Left lung (tissue), 10 donors: ENCODE measurements around the gene MUSTN1. TPM values are rescaled to one million over a fixed set of nuclear protein-coding genes. Genes with fewer than 3 reads are reported as not detected.

Experiments
- ATAC-seq: fragments of 200-7000 bp; cut with Tn5 transposase; one replicate; pipeline ENCODE4 v1.9.1; 2020; ENCODE audit warnings: moderate library complexity
- DNase-seq, 4 donors: peaks; one replicate each; pipeline ENCODE4 v3.0.0-alpha.2; 2013 to 2020
- H3K27ac ChIP-seq, 2 donors: fragments of 200-600 bp; sonication (generic) in 1 of 2; one replicate each; pipeline versions ENCODE4 v1.5.0 to v1.8.0; 2020 to 2021
- H3K27me3 ChIP-seq, 2 donors: fragments of 200-600 bp; sonication (generic) in 1 of 2; one replicate each; pipeline versions ENCODE4 v1.5.0 to v1.8.0; 2020 to 2021
- H3K36me3 ChIP-seq, 2 donors: fragments of 200-600 bp; sonication (generic) in 1 of 2; one replicate each; pipeline versions ENCODE4 v1.5.0 to v1.8.0; 2020 to 2021
- H3K4me1 ChIP-seq, 2 donors: fragments of 200-600 bp; one replicate each; pipeline ENCODE4 v1.8.0; 2021
- H3K4me3 ChIP-seq, 2 donors: fragments of 200-600 bp; sonication (generic) in 1 of 2; one replicate each; pipeline versions ENCODE4 v1.5.0 to v1.8.0; 2020 to 2021; ENCODE audit warnings: mild to moderate bottlenecking in 1 of 2
- H3K9me3 ChIP-seq, 2 donors: fragments of 200-600 bp; sonication (generic) in 1 of 2; one replicate each; pipeline versions ENCODE4 v1.5.0 to v1.8.0; 2020 to 2021
- CTCF ChIP-seq, 2 donors: fragments of 200-600 bp; sonication (generic) in 1 of 2; IDR thresholded peaks; one replicate each; pipeline versions ENCODE4 v1.5.0 to v1.8.0; 2021; ENCODE audit warnings: antibody characterized with exemption in 2 of 2
- intact Hi-C, 2 donors: fragments of 100-400 bp; cut with DNase I; formaldehyde crosslinking; loops; one replicate each; pipeline versions ENCODE4 v1.11.2 to v1.14.2; 2022
- polyA plus RNA-seq, 6 donors: library from polyadenylated mRNA; unstranded; fragments of 120-200 nt; gene quantifications; one replicate each; pipeline ENCODE4 v1.2.1, GENCODE V29; 2013; ENCODE audit not compliant: insufficient read length in 6 of 6
- total RNA-seq, 2 donors: library from RNA; stranded (reverse); fragmentation: NEBNext Ultra II Directional; extraction: Animal tissue kit (Norgen Biotek cat#: 25700); gene quantifications; one replicate each; pipeline ENCODE4 v1.2.1, GENCODE V29; 2021
- donor health status: DM: no; HTN: yes; CAD: no.
- donor health status: DM: no; HTN: no; CAD: no.

MUSTN1 gene
- total and polyA plus RNA-seq, 8 donors = 0.34 to 7.5 (median 1.1) TPM; not detected in 1

DNA sequence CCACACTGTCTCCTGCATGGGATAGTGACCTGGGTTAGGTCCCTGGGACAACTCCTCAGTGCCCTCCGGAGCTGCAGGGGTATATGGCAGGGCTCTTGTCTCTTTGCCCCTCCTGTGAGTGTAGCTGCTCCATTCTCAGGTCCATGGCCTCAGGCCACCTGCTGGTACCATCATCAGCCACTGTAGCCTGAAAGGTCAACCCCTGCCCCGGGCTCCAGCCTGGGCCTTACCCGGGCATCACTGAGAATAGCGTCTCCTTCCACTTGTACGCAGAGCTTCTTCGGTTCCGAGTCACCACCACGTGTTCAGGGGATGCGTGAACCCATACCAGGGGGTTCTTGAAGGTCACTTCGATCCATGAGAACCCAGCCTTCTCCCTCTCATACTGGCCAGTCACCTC, 18.2 kb downstream of the MUSTN1 start:
- Histone ChIP-seq H3K4me1 (no peaks in the 10 kb centered on the region), H3K36me3 (peaks cover 0 to 6% of the 10 kb centered on the region in 2 donors), H3K9me3 (no peaks in the 10 kb centered on the region), H3K4me3 (no peak overlapping the region), H3K27ac (no peak overlapping the region), H3K27me3 (no peaks in the 10 kb centered on the region)
- no peak for TF ChIP-seq CTCF (IDR thresholded peaks at IDR 0.05)
- DNase-seq = no peak
- intact Hi-C loops = no loop called here
- ATAC-seq = no peak

DNA sequence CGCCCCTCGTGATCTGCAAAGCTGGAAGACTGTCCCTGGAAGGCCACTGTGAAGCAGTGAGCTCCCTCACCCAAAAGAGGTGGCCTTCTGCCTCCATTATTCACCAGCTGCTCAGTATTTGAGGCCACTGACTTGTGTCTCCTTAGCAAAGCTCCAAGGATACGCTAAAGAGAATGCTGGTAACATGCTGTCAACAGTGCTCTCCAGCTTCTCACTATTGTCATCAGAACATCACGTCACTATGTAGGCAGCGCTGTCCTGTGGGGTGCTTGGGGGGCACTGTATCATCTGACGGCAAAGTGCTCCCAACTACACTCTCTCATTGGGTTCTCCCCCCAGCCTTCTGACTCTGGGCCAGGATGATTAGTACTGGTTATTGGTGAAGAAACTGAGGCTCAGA, 18.6 kb downstream of the MUSTN1 start:
- no peak for DNase-seq
- Histone ChIP-seq H3K27ac (no peak overlapping the region), H3K36me3 (peaks cover 0 to 6% of the 10 kb centered on the region in 2 donors), H3K9me3 (no peaks in the 10 kb centered on the region), H3K4me3 (no peak overlapping the region), H3K4me1 (no peaks in the 10 kb centered on the region), H3K27me3 (no peaks in the 10 kb centered on the region)
- intact Hi-C loops = no loop called here
- no peak for TF ChIP-seq CTCF (IDR thresholded peaks at IDR 0.05)
- ATAC-seq = no peak

DNA sequence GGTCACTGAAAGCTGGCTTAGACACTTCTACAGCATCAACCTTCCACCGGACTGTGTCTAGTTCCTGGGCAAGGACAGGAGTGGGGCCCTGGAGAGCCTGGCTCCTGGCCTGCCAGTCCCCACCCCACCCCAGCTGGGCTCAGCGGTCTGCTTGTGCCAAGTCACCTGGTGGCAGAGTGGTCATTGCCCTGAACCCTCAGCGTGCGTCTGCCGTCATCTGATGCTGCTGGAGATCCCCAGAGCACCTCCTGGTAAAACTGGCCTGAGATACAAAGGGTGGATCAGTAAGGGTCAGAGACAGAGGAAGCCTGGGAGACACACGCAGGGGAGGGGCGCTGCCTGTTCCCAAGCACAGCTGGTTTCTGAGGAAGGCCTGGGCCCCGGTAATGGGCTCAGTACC, 21.0 kb downstream of the MUSTN1 start:
- H3K27me3 ChIP-seq = no peaks in the 10 kb centered on the region
- H3K9me3 ChIP-seq = no peaks in the 10 kb centered on the region
- DNase-seq = no peak
- no peak for TF ChIP-seq CTCF (IDR thresholded peaks at IDR 0.05)
- ATAC-seq = no peak
- intact Hi-C loops = no loop called here
- H3K27ac ChIP-seq = no peak overlapping the region
- no peaks in the 10 kb centered on the region for H3K4me1 ChIP-seq
- no peak overlapping the region for H3K4me3 ChIP-seq
- H3K36me3 ChIP-seq = no peaks in the 10 kb centered on the region

DNA sequence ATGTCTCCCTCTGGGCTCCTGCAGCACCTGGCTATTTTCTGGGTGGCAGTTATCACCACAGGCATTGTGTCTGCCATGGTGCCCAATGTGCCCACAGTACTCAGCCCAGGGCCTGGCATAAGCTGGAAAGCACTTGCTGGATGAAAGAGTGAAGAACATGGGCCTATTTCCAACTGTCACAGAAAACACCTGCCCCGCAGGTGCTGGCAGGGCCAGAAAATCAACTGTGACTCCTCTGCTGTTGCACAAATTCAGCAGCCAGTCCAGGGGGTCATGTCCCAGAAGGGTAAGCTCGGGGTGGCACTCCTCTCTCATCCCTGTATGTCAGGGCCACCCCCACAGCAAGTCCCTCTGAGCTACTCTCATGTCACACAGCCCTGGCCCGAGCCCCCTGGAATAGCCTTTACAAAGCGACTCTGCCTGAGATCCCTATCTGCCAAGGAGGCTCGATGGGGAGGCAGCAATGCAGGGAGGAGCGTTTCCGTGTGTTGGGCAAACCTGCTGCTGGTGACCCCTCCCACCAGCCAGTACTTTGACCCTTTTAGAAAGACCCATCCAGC, 23.3 kb downstream of the MUSTN1 start:
- intact Hi-C loops = no loop called here
- Histone ChIP-seq H3K27ac (no peak overlapping the region), H3K27me3 (no peaks in the 10 kb centered on the region), H3K4me1 (no peaks in the 10 kb centered on the region), H3K9me3 (no peaks in the 10 kb centered on the region), H3K4me3 (no peak overlapping the region), H3K36me3 (no peaks in the 10 kb centered on the region)
- no peak for TF ChIP-seq CTCF (IDR thresholded peaks at IDR 0.05)
- DNase-seq = no peak
- ATAC-seq = no peak

- no peak for TF ChIP-seq CTCF (IDR thresholded peaks at IDR 0.05)
- Histone ChIP-seq H3K4me1 (no peaks in the 10 kb centered on the region), H3K4me3 (no peak overlapping the region), H3K27ac (no peak overlapping the region), H3K36me3 (no peaks in the 10 kb centered on the region), H3K27me3 (no peaks in the 10 kb centered on the region), H3K9me3 (no peaks in the 10 kb centered on the region)
- DNase-seq = no peak
- no peak for ATAC-seq
- intact Hi-C loops = no loop called here
These were observed 23.9 kb downstream of the MUSTN1 start for GRCh38 chr3:52810923-52811322.
